Measurements from ENCODE around the gene CPA4. TPM values are rescaled to one million over a fixed set of nuclear protein-coding genes. Genes with fewer than 3 reads are reported as not detected.

CPA4 gene
- total RNA-seq, 4 donors from 2014 or later = not detected

DNA sequence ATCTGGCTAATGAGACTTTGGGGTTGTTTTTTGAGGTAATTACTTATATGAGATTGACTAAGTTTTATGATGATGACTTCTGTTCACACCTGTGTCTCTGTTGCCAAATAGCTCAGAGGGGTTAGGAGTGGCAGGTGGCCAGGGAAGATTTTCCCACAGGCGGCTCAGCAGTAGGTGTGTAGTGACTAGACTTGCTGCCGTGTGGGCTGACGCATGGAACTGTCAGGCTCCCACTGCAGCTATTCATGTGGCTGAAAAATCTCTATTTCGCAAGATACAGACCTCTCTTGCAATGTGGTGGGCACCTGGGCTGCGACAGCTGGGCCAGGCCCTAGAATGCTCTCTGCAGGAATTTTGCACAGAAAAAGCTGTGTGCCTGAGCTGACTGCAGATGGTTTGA, 1.4 kb downstream of the CPA4 start:
- WGBS, 2 donors (ENCODE audit: low coverage in 1 of 2) = 89% methylated on average over 5 of the region's 5 CpGs; no CpG with 5 or more reads in 1 of the 2 donors

DNA sequence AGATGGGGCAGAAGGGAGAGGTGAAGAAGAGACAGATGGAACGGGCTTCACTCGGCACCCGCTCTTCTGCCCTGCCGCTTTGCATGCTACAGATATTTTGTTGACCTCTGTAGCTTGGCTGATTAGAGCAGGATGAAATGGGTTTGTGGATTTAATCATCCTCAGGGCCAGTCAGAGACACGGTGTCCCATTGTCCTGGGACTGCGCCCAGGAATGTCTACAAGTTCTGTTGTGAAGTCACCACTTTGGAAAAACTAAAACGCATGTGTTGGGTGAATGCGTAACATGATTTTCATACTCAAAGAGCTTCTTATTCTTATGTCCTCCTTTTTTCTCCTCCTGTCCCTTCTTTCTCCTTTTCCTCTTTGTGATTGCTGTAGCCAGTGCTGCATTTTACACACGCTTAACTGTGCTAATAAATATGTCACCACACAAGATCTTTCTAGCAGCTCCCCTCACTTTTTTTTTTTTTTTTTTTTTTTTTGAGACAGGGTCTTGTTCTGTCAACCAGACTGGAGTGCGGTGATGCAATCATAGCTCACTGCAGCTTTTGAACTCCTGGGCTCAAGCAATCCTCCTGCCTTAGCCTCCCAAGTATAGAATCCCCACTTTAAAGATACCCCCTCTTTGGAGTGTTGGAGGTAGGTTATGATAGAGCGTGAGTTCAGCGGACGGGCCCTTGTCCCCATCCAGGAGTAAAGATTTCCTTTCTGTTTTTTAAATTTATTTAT, 3.4 kb downstream of the CPA4 start:
- 95 to 97% methylated on average over 4 to 13 of the region's 13 CpGs for WGBS, 2 donors (ENCODE audit: low coverage in 1 of 2)
- intact Hi-C loops (cut with DNase I; ENCODE audit: low total_unique reads) = no loop called here
- Histone ChIP-seq H3K4me3 (no peak overlapping the region), H3K36me3 (no peaks in the 10 kb centered on the region), H3K4me1 (no peaks in the 10 kb centered on the region), H3K27me3 (no peaks in the 10 kb centered on the region), H3K9me3 (no peaks in the 10 kb centered on the region), H3K27ac (no peak overlapping the region)
- TF ChIP-seq POLR2AphosphoS5 (IDR thresholded peaks at IDR 0.05) = no peak
- no peak for TF ChIP-seq POLR2A (IDR thresholded peaks at IDR 0.05)
- TF ChIP-seq, protein P1, sequence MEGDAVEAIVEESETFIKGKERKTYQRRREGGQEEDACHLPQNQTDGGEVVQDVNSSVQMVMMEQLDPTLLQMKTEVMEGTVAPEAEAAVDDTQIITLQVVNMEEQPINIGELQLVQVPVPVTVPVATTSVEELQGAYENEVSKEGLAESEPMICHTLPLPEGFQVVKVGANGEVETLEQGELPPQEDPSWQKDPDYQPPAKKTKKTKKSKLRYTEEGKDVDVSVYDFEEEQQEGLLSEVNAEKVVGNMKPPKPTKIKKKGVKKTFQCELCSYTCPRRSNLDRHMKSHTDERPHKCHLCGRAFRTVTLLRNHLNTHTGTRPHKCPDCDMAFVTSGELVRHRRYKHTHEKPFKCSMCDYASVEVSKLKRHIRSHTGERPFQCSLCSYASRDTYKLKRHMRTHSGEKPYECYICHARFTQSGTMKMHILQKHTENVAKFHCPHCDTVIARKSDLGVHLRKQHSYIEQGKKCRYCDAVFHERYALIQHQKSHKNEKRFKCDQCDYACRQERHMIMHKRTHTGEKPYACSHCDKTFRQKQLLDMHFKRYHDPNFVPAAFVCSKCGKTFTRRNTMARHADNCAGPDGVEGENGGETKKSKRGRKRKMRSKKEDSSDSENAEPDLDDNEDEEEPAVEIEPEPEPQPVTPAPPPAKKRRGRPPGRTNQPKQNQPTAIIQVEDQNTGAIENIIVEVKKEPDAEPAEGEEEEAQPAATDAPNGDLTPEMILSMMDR (IDR thresholded peaks at IDR 0.05) = no peak
- TF ChIP-seq EP300 (IDR thresholded peaks at IDR 0.05; ENCODE audit: low read depth) = no peak
- in situ Hi-C loops (cut with MboI; ENCODE audit: low pct_ligation_motif_present in 1 of 4, low pct_unique_long_range_greater_than_20kb in 1 of 4, low sequenced_read_pairs in 3 of 4) = loop anchor here in 1 of 4 donors (25.0 kb wide), 1 partner anchor 191 kb away; the partner anchor contains the start of gene MEST
- no peak for DNase-seq

More for the DNA sequence above, 1.4 kb downstream of the CPA4 start:
- intact Hi-C loops (cut with DNase I; ENCODE audit: low total_unique reads) (no loop called here), in situ Hi-C loops (cut with MboI; ENCODE audit: low pct_ligation_motif_present in 1 of 4, low pct_unique_long_range_greater_than_20kb in 1 of 4, low sequenced_read_pairs in 3 of 4) (loop anchor here in 1 of 4 donors (25.0 kb wide), 1 partner anchor 193 kb away; the partner anchor contains the start of gene MEST)
- H3K4me3 ChIP-seq = no peak overlapping the region
- H3K9me3 ChIP-seq = no peaks in the 10 kb centered on the region
- no peak for DNase-seq
- no peaks in the 10 kb centered on the region for H3K4me1 ChIP-seq
- TF ChIP-seq POLR2A (IDR thresholded peaks at IDR 0.05) = no peak
- TF ChIP-seq EP300 (IDR thresholded peaks at IDR 0.05; ENCODE audit: low read depth) = no peak
- TF ChIP-seq POLR2AphosphoS5 (IDR thresholded peaks at IDR 0.05) = no peak
- TF ChIP-seq, protein P1 (IDR thresholded peaks at IDR 0.05) = no peak
- no peaks in the 10 kb centered on the region for H3K27me3 ChIP-seq
- no peaks in the 10 kb centered on the region for H3K36me3 ChIP-seq
- H3K27ac ChIP-seq = no peak overlapping the region

DNA sequence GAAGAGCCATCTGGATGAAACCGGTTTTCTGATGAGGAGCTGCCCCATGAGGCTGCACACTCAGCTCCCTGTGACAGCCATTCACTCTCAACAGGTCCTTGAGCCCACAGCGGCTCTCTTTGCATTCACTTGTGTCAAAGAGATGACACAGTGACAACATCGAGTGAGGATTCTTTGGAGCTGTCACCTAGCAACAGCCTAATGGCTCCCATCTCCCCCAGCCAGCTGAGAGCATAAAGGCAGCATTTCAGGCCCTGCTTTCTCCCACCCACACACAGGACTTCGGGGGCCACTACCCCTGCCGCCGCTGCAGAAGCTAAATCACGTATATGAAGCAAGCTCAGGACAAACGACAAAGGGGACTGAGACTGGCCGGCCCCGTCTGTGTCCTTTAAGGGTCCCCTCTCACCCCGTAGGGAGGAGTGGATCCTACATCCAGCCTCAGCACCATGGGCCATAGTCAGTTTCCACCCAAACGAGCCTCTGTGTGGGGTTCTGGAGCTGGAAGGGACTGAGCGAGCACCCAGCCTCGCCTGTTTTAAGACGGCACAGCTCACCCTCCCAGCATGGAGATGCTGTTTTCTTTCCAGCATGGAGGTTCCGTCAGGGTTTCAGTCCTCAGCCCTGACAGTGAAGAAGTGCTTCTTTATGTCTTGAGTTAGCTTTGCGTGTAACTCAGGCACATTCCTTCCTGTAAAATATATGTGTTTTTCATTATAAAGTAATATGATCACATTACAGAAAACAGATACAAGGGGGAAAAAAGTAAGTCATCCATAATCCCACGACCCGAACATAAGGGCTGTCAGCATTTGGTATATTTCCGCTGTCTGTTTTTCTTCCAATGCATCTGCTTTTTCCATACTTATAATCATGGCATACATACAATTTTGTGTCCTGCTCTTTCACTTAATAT, 4.9 kb downstream of the CPA4 start:
- Histone ChIP-seq H3K9me3 (no peaks in the 10 kb centered on the region), H3K27me3 (no peaks in the 10 kb centered on the region), H3K27ac (no peak overlapping the region), H3K4me1 (no peaks in the 10 kb centered on the region), H3K4me3 (no peak overlapping the region), H3K36me3 (no peaks in the 10 kb centered on the region)
- in situ Hi-C loops (cut with MboI; ENCODE audit: low pct_ligation_motif_present in 1 of 4, low pct_unique_long_range_greater_than_20kb in 1 of 4, low sequenced_read_pairs in 3 of 4) = loop anchor here in 1 of 4 donors (25.0 kb wide), 1 partner anchor 189 kb away; the partner anchor contains the start of gene MEST
- 86 to 87% methylated on average over 3 to 20 of the region's 20 CpGs for WGBS, 2 donors (ENCODE audit: low coverage in 1 of 2)
- DNase-seq = no peak
- intact Hi-C loops (cut with DNase I; ENCODE audit: low total_unique reads) = no loop called here
- no peak for TF ChIP-seq POLR2AphosphoS5 (IDR thresholded peaks at IDR 0.05)
- TF ChIP-seq POLR2A (IDR thresholded peaks at IDR 0.05) = no peak
- no peak for TF ChIP-seq EP300 (IDR thresholded peaks at IDR 0.05; ENCODE audit: low read depth)
- TF ChIP-seq, protein P1 (IDR thresholded peaks at IDR 0.05) = no peak

Data from transverse colon (tissue), 4 donors.